Motor neuron (in vitro differentiated cells): ENCODE results near the gene ACTMAP. TPM values are rescaled to one million over a fixed set of nuclear protein-coding genes. Genes with fewer than 3 reads are reported as not detected.
"Not testable (repeated sequence)": the region's sequence is repeated elsewhere in the genome, so short reads cannot be mapped to it uniquely, and the experiment has no call there.

ENCODE experiments used
- ATAC-seq, 8 experiments: fragments of 200-7000 bp; cut with Tn5 transposase; replicated peaks in 6 of 8; 2 replicates each; pipeline ENCODE4 v1.8.0; 2021; ENCODE audit warnings: mild to moderate bottlenecking in 8 of 8, moderate library complexity in 8 of 8
- H3K27ac ChIP-seq, 2 donors: fragments of 250-450 bp; sonication (Bioruptor Pico); 2 replicates each; pipeline ENCODE4 v1.9.0; 2021; ENCODE audit warnings: antibody characterized with exemption in 2 of 2, mild to moderate bottlenecking in 2 of 2, moderate library complexity in 1 of 2
- H3K4me1 ChIP-seq, 2 donors: fragments of 250-450 bp; sonication (Bioruptor Pico); replicated peaks in 1 of 2; 2 replicates each; pipeline ENCODE4 v1.6.1; 2021; ENCODE audit warnings: antibody characterized with exemption in 2 of 2, mild to moderate bottlenecking in 2 of 2, moderate library complexity in 1 of 2
- H3K4me3 ChIP-seq, 5 donors: fragments of 250-450 bp; sonication (Bioruptor Pico); 2 replicates each; pipeline ENCODE4 v1.9.0; 2021; ENCODE audit warnings: antibody characterized with exemption in 5 of 5, mild to moderate bottlenecking in 5 of 5, moderate library complexity in 4 of 5
- WGBS, 10 experiments: fragments of 450-650 bp; shearing (Covaris generic); methylation state at CpG; one replicate each; pipeline ENCODE4 v1.0.0; 2022; 5-methylcytosine and 5-hydroxymethylcytosine counted together
- in situ Hi-C, 9 experiments: fragments of 400-800 bp; cut with MboI; loops; one replicate each; pipeline ENCODE4 v1.15.0; 2021; ENCODE audit warnings: low sequenced_read_pairs in 9 of 9, low pct_unique_long_range_greater_than_20kb in 2 of 9; ENCODE audit not compliant: unreplicated experiment in 9 of 9
- total RNA-seq, 8 experiments: library from RNA; unstranded; fragments of 300-600 nt; gene quantifications; 2 replicates each; pipeline versions ENCODE4 v1.2.3 to v1.2.4, GENCODE V29; 2022

Gene ACTMAP
- total RNA-seq, 8 experiments from 2014 or later: 2.4 to 12.6 (median 3.8) TPM

DNA sequence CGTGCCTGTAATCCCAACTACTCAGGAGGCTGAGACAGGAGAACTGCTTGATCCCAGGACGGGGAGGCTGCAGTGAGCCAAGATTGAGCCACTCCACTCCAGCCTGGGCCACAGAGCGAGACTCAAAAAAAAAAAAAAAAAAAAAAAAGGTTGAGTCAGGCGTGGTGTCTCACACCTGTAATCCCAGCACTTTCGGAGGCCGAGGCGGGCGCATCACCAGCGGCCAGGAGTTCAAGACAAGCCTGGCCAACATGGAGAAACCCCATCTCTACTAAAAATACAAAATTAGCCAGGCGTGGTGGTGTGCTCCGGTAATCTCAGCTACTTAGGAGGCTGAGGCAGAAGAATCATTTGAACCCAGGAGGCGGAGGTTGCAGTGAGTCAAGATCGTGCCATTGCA is 16.1 kb upstream of the ACTMAP start:
- WGBS, 10 experiments: 80 to 100% (median 98%) methylated on average over 2 to 5 of the region's 13 CpGs; no CpG with 5 or more reads in 4 of the 10 experiments
- H3K4me1 ChIP-seq, in situ Hi-C loops, H3K4me3 ChIP-seq, H3K27ac ChIP-seq, ATAC-seq: not testable (repeated sequence)

DNA sequence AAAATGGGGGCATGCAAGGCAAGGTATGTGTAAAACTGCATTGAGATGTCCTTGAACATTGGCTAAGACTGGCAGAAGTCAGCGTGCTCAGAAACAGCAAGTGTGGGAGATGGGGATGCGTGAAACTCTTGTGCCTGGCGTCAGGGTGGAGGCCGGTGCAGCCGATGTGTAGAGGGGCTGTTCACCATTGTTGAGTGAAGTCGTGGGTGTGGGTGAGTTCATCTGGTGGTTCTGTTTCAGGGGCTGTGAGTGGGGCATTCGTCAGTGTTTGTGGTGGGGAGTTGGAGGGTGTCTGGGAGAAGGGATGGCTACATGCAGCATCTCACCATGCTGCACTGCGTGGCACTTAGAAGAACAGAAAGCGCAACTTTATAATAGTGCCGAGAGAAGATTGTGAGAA is 13.7 kb upstream of the ACTMAP start:
- in situ Hi-C loops: no loop called here
- ATAC-seq: no peak

DNA sequence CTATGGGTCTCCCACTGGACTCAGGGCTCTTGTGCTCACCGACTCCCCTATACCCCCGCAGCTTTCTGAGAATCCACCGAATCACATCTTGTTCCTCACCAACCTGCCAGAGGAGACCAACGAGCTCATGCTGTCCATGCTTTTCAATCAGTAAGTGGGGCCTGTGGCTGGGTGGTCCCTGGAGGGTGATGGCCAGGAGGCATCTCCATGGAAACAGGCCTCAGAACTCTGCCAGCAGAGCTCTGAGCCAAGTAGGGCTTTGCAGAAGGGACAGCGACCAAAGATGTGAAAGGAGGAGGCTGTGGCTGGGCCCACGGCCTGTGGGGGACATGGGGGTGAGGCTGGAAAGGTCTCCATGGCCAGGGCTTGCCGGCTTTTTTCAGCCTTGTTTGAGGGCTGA is 13.2 kb upstream of the ACTMAP start:
- 60 to 100% (median 93%) methylated on average over 1 to 4 of the region's 7 CpGs; no CpG with 5 or more reads in 4 of the 10 experiments for WGBS, 10 experiments
- H3K4me1 ChIP-seq: no peaks in the 10 kb centered on the region

More for the DNA sequence above, 13.7 kb upstream of the ACTMAP start:
- H3K27ac ChIP-seq: no peak overlapping the region
- H3K4me3 ChIP-seq: no peak overlapping the region
- no peaks in the 10 kb centered on the region for H3K4me1 ChIP-seq
- 88 to 100% (median 100%) methylated on average over 1 to 10 of the region's 10 CpGs; no CpG with 5 or more reads in 2 of the 10 experiments for WGBS, 10 experiments

DNA sequence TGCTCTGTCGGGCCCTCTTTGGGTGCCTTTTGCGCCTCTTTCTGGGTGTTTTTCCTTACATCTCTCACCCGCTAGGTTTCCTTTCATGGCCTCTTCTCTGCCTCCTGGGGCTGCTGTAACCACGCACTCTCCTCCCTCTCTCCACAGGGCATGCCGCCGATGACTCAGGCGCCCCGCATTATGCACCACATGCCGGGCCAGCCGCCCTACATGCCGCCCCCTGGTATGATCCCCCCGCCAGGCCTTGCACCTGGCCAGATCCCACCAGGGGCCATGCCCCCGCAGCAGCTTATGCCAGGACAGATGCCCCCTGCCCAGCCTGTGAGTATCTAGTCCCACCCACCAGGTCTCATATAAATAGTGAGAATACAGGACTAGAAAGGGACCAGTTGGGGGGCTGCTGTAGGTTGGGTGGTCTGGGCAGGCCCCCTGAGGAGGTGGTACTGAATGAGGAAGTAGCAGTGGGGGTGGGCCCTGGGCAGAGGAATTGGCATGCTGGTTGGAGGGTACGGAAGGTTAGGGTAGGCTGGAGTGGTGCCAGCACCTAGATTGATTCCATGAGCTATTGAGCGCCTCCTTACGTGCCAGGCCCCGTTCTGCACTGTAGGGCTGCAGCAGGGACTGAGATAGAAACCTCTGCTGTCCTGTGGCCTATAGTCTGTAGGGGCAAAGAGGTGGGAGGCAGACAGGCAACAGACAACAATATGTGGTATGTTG is 12.6 kb upstream of the ACTMAP start:
- Histone ChIP-seq H3K27ac (no peak overlapping the region), H3K4me1 (no peaks in the 10 kb centered on the region), H3K4me3 (no peak overlapping the region)
- in situ Hi-C loops: no loop called here
- 83 to 100% (median 94%) methylated on average over 1 to 10 of the region's 17 CpGs; no CpG with 5 or more reads in 3 of the 10 experiments for WGBS, 10 experiments
- ATAC-seq: peak in 1 of 8 experiments; percentile 44

More for the DNA sequence above, 13.2 kb upstream of the ACTMAP start:
- H3K27ac ChIP-seq: no peak overlapping the region
- no peak for ATAC-seq
- H3K4me3 ChIP-seq: no peak overlapping the region
- in situ Hi-C loops: no loop called here

DNA sequence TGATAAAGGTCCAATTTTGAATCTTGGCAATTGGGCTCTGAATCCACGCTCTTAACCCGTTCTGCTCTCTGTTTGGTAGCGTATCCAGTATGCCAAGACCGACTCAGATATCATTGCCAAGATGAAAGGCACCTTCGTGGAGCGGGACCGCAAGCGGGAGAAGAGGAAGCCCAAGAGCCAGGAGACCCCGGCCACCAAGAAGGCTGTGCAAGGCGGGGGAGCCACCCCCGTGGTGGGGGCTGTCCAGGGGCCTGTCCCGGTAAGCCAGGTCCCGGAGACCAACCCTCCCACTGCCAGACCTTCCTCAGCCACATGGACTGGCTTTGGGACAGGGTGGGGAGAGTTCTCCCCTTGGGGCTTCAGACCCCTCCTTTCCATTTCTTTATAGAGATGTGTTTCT is 9.1 kb upstream of the ACTMAP start:
- Histone ChIP-seq H3K4me3 (no peak overlapping the region), H3K27ac (no peak overlapping the region), H3K4me1 (no peaks in the 10 kb centered on the region)
- no peak for ATAC-seq
- 90 to 100% (median 100%) methylated on average over 1 to 4 of the region's 13 CpGs; no CpG with 5 or more reads in 5 of the 10 experiments for WGBS, 10 experiments
- in situ Hi-C loops: no loop called here

DNA sequence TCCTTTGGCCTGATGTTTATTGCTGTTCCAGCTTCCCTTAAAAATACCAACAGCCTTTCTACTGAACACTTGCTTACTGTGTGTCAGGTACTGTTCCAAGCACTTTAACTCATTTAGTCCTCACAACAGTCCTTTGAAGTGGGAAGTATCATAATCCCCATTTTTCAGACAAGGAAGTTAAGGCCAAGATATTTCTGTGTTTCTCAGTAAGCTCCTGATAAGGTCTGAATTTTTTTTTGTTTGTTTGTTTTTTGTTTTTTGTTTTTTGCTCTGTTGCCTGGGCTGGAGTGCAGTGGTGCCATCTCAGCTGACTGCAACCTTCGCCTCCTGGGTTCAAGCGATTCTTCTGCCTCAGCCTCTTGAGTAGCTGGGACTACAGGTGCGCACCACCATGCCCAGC is 8.2 kb upstream of the ACTMAP start:
- Histone ChIP-seq H3K4me1 (no peaks in the 10 kb centered on the region), H3K27ac (no peak overlapping the region), H3K4me3 (no peak overlapping the region)
- in situ Hi-C loops: no loop called here
- 88 to 100% (median 100%) methylated on average over 1 to 3 of the region's 3 CpGs; no CpG with 5 or more reads in 5 of the 10 experiments for WGBS, 10 experiments
- no peak for ATAC-seq

DNA sequence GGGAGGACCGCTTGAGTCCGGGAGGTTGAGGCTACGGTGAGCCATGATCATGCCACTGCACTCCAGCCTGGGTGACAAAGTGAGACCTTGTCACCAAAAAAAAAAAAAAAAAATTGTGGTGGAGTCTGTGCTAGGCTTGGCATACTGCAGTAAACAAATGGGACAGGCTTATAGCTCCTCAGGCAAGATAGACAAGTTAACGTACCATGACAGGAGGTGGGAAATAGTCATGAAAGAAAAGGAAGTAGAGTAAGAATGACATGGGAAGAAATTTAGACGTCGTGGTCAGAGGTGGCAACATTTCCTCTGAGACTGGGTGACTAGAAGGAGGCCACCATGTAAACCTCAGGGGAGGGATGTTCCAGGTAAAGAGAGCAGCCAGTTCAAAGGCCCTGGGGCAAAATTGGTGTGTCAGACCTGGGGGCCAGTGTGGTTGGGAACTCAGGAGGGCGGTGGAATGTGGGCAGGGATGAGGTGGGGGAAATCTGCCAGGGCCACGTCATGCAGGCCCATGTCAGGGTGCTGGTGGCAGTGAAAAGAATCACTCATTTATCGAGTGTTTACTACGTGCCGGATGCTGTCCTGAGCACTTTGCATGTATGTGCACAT is 6.3 kb upstream of the ACTMAP start:
- 70 to 100% (median 92%) methylated on average over 1 to 7 of the region's 11 CpGs; no CpG with 5 or more reads in 1 of the 10 experiments for WGBS, 10 experiments
- ATAC-seq: no peak

DNA sequence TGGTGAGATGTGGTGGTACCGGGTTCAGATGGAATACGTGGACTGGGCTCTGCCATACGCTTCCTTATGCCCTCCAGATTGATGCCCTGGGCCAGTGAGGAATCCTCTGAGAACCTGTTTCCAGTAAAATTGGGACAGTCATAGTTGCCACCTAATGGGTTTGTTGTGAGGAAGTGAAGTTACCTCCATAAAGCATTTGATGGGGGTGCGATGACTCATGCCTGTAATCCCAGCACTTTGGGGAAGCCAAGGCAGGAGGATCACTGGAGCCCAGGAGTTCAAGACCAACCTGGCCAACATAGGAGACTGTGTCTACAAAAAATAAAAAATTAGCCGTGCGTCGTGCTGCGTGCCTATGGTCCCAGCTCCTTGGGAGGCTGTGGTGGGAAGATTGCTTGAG is 5.5 kb upstream of the ACTMAP start:
- WGBS, 10 experiments: 80 to 100% (median 100%) methylated on average over 1 to 7 of the region's 8 CpGs; no CpG with 5 or more reads in 5 of the 10 experiments
- Histone ChIP-seq H3K4me3 (no peak overlapping the region), H3K27ac (no peak overlapping the region), H3K4me1 (peaks cover 0 to 4% of the 10 kb centered on the region in 2 donors)
- in situ Hi-C loops: no loop called here
- no peak for ATAC-seq

More for the DNA sequence above, 6.3 kb upstream of the ACTMAP start:
- no peak overlapping the region for H3K4me3 ChIP-seq
- H3K27ac ChIP-seq: no peak overlapping the region
- H3K4me1 ChIP-seq: peaks cover 0 to 4% of the 10 kb centered on the region in 2 donors
- in situ Hi-C loops: no loop called here

DNA sequence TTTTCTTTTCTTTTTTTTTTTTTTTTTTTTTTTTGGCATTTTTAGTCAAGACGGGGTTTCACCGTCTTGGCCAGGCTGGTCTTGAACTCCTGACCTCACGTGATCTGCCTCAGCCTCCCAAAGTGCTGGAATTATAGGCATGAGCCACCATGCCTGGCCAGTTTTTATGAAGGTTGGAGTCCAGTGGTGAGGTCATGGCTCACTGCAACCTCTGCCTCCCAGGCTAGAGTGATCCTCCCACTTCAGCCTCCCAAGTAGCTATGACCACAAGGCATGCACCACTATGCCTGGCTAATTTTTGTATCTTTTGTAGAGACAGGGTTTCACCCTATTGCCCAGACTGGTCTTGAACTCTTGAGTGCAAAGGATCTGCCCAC is 5.0 kb upstream of the ACTMAP start:
- in situ Hi-C loops: no loop called here
- WGBS, 10 experiments: 60 to 100% (median 94%) methylated on average over 1 to 3 of the region's 3 CpGs; no CpG with 5 or more reads in 3 of the 10 experiments

DNA sequence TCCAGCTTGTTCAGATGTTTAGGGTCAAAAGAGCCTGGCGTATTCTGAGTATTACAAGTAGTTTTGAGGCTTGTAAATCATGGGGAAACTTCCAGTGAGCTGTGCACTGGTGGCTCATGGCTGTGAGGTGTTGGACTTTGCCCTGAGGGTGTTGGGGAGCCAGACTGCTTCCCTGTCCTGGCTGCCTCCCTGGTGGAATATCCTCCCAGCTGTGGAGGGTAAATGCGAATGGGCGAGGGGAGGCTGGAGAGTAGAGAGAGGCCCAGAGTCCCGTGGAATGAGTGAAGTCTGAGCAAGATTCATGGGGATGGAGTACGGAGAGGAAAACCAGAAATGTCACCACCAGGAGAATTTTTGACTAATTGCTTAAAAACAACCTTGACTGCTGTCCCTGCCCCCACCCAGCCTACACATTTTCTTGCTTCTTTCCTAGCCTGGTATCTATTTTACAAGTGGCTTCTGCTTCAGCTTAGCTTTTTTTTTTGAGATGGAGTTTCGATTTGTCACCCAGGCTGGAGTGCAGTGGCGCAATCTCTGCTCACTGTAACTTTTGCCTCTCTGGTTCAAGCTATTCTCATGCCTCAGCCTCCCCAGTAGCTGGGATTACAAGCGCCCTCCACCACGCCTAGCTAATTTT is 4.5 kb upstream of the ACTMAP start:
- in situ Hi-C loops: no loop called here
- Histone ChIP-seq H3K27ac (no peak overlapping the region), H3K4me1 (peaks cover under 1 to 4% of the 10 kb centered on the region in 2 donors), H3K4me3 (no peak overlapping the region)
- no peak for ATAC-seq
- 64 to 100% (median 88%) methylated on average over 1 to 8 of the region's 9 CpGs; no CpG with 5 or more reads in 1 of the 10 experiments for WGBS, 10 experiments

More for the DNA sequence above, 5.0 kb upstream of the ACTMAP start:
- Histone ChIP-seq H3K4me3 (no peak overlapping the region), H3K27ac (no peak overlapping the region), H3K4me1 (peaks cover 0 to 4% of the 10 kb centered on the region in 2 donors)
- no peak for ATAC-seq

DNA sequence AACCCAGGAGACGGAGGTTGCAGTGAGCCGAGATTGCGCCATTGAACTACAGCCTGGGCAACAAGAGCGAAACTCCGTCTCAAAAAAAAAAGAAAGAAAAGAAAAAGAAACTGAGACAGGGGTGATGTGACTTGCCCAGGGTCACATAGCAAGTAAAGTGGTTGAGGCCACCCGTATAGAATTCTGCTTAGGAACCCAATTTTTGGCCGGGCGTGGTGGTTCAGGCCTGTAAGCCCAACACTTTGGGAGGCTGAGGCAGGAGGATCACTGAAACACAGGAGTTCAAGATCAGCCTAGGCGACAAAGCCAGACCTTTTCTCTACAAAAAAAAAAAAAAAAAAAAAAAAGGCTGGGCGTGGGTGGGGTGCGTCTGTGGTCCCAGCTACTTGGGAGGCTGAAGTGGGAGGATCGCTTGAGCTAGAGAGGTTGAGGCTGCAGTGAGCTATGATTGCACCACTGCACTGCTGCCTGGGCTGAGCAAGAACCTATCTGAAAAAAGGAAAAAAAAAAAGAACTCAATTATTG is 2.0 kb upstream of the ACTMAP start:
- Histone ChIP-seq H3K27ac (no peak overlapping the region), H3K4me1 (peaks cover 10 to 12% of the 10 kb centered on the region in 2 donors), H3K4me3 (peak overlapping the region; percentile 59 to 90 (median 77))
- no peak for ATAC-seq
- in situ Hi-C loops: no loop called here
- 40 to 83% (median 67%) methylated on average over 3 to 9 of the region's 12 CpGs; no CpG with 5 or more reads in 2 of the 10 experiments for WGBS, 10 experiments

DNA sequence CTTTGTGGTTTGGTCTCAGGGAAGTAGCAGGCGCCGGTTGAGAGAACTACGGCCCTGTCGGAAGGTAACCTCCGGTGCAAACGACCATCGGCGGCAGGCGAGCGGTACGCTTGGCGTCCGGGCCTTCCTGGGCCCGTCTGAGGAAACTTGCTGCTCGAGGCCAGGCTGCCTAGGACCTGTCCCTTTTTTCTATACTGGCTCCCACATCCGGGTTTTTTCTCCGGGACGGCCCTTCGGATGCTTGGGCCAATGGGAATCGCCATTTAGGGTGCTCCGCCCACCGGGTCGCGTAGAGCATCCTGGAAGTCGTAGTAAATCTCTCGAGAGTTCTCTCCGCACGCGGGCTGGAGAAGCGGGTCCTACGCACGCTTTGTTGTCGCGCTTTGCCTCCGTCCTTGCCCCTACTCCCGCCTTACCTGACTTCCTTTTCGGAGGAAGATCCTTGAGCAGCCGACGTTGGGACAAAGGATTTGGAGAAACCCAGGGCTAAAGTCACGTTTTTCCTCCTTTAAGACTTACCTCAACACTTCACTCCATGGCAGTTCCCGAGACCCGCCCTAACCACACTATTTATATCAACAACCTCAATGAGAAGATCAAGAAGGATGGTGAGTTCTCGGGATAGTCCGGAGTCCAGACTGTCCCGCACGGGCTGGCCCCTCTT is 729 bp upstream of the ACTMAP start, which contains the start of gene SNRPA:
SNRPA (plus strand) TSS at position 330 of the 664 bp plus-strand sequence; CDS start at position 536, 206 bp downstream.
- ATAC-seq: peak; percentile 73 to 83 (median 78)
- in situ Hi-C loops: no loop called here
- Histone ChIP-seq H3K4me3 (peak within 1 kb of the TSS; percentile 59 to 90 (median 77)), H3K27ac (peak within 1 kb of the TSS; percentile 81 to 89), H3K4me1 (peaks cover 10 to 12% of the 10 kb centered on the region in 2 donors)
- 0 to 8% (median 0%) methylated on average over 1 to 32 of the region's 46 CpGs; no CpG with 5 or more reads in 1 of the 10 experiments for WGBS, 10 experiments
